ENCODE data around the gene KLF6.
"Not testable (repeated sequence)": the region's sequence is repeated elsewhere in the genome, so short reads cannot be mapped to it uniquely, and the experiment has no call there.

KLF6 gene

DNA sequence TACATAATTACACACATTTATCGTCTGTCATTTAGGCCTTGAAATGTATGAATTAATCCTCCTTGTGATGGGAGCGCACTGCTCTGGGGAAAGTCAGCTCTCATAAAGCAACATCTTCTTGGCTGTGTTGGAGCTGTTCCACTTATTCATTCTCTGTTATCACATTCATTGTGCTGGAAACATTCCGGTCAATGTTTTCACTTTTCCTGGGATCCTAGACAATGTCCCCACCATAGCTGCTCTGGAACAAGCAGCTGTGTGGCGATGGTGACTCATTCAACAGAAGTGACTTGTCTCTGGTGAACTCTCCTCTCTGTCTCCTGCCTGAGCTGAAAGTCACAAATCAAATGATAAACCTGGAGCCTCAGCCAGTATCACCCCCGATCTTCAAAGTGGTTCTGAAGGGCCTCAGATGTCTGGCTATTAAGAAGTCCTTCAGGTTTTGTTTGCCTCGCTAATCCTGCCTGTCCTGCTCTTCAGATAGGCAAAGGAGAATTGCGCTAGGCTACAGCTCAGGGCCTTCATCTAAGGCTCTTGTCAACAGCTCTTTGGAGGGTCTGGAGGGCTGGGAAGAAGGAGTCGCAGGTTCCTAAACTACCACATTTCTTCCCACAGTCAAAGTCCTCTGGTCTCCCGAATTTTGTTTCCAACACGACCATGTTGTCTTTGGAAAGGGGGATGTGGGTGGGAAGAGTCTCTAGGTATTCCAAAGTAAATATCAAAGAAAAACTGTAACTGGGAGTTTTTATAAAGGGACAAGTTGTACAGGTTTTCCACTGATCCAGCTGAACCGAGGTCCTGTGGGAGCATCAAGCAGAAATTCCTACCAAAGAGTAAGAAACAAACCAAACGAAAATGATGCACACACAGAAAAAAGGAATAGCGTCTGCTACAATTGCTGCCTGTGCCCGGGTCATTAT is 29.3 kb downstream of the KLF6 start:
- DNase-seq = no peak

DNA sequence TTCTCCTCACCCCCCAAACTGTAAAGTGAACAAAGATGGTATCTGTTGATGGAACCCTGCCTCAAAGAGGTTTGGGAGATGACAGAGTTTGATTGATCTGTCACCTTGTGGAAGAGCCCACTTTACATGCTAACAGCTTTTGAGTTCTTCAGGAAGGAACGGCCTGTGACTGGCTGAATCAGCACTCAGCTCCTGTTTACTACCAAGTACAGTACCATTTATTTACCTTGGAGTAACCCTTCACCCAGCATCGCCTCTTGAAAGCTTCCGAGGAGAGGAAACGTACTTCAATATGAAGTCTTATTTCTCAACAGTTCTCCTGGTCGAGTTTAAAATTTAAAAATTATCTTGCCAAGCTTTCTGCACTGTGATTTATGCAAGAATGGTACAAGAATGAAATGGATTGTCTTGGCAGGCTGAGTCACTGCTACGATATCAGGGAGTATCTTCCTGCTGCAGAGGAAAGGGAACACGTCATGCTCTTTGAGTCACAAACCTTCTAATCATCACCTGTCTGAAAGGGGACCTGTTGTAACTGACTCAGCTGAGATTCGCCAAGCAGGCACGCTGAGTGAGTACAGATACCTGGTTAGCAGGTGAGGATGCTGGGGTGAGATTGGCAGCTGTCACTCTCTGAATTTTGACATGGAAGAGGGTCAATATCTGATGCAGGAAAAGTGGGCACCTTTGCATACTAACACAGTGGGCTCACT is 30.1 kb downstream of the KLF6 start:
- DNase-seq = no peak

DNA sequence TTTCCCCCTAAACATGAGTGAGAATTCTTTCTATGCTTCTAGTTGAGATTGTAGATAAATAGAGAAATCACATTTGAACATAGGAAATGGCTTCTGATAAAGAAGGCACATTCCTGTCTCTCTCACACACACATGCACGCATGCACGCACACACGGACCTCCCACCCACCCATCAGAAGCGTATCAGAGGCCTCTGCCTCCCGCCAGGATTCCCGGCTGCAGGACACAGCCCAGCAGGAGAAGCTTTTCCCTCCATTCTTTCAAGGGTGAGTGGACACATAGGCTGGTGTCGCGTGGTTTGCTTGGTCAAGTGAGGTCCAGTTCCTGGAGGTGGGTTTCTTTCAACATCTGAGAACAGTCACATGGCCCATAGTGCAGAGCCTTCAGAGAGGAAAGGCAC is 34.2 kb downstream of the KLF6 start:
- no peak for DNase-seq

DNA sequence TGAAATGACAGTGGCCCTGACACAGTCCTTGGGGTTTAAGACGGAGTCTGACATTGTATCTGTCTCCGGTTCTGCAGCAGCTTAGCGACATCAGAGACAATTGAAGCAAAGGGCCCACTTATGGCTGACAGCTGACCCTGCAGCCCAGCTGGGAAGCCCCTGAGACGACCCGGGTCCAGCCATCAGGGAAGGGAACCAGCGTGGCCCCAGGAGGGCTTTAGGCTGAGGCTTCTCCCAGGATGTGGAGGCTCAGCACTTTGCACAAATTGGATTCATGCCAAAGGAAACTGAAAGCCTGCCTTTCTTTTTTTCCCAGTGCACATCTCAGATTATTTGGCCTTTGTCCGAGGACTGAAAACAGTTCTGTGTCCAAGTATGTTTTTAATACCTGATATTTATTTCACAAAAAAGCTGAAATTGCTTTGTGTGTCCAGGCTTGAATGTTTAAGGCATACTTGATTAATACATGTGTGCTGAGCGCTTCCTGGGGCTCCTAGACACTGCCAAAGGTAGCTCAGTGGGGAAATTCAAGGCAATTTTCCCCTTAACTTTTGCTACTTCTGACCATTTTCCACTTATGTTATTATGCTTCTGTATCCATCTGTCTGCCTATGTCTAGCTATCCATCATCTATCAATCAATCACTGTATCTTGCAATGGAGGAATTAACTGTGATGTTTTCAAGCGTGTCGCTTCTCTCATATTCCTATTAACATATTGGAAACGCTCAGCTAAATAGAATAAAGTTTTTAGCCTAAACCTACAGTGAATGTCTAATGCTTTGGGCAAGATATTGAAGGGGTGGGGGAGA is 34.8 kb downstream of the KLF6 start:
- no peak for DNase-seq

DNA sequence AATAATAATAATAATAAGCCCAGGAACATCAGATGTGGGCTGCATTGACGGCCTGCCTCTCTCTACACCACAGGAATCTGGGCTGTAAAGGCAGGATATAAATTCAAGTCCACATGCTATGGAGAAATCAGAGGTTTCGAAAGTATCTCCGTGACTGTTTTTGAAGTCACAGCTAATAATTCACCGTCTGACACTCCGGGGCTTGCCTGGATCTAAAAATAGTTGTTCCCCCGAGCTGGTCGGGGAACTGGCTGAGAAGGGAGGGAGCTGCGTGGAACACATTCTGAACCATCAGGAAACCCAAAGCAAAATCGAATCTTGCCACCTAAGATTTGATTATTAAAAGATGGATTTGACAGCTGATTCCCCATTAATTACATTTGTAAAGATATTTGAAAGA is 35.4 kb downstream of the KLF6 start:
- no peak for DNase-seq

DNA sequence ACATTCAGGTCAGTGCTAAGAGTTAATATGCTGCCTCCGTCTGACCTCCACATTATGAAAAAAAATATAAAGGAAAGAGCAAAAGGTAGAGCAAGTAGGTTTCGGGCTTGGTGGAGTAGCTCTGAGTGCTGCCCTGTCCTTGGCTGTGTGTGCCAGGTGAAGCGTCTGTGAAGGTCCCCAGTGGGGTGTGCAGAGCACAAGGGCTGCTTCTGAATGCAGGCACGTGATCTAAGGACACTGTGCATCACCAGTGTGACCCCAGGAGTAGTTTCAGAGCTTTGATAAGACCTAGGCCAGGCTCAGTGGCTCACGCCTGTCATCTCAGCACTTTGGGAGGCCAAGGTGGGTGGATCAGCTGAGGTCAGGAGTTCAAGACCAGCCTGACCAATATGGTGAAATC is 36.0 kb downstream of the KLF6 start:
- no peak for DNase-seq

DNA sequence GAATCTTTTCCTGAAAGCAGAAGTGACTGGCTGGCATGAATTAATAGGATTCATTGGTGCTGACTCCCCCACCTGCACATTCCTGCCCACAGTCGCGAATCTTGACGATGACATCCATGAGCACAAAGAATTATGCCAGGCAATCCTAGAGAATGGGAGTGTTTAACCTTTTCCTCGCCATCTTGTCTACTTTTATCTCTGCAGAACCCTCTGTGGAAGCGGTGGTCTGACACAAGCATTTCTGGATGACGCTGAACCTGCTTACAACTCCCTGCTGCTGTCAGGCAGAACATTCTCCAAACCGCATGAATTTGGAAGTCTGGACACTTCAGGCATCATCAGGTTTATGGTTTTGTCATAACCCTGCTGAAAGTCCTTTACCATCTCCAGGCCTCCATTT is 36.5 kb downstream of the KLF6 start:
- DNase-seq = no peak

DNA sequence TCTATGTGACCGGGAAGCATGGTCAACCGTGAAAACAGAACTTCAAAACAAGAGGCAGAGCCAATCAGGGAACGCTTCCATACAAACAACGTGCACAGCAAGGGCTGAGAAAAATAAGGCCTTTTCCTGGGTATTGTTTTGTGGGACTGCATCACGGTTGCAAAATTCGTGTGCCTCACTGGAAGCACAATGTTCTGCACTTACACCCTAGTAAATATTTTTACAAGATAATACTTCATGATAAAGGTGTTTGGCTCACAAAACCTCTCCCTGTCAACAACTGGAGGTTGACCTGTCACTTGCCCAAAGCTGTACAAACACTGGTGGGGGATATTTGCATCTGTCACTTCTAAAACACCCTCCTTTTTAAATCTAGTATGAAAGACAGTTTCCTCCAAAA is 37.0 kb downstream of the KLF6 start:
- no peak for DNase-seq

DNA sequence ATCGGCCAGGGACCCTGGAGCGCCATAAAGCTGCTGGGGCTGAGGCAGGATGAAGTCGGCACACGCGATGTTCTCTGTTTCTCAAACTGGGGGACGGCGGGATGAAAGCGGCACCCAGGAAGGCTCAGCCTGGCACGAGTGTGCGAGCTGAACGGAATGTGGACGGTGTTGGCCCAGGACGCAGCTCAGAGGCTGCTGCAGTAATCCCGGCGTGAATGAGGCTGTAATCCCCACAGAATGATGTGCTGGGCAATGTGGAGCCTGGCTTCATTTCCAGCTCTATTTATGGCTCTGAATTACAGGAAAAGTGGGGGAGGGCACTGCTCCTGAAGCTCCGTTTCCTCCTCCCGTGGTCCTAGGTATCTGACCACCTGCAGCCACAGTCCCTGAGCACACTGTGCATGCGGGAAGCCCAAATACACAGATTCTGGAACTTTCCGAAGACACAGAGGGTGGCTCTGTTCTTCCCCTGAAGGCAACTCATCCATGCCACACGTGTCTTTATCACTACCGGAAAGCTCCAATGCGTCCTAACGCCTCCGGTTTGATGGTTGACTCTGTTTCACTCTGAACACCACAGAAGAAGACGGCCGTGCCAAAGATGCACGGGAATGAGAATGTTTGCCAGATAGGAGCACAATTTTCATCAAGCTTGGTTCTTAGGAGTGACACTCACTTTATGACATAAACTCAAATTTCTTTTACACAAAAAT is 37.6 kb downstream of the KLF6 start:
- no peak for DNase-seq

DNA sequence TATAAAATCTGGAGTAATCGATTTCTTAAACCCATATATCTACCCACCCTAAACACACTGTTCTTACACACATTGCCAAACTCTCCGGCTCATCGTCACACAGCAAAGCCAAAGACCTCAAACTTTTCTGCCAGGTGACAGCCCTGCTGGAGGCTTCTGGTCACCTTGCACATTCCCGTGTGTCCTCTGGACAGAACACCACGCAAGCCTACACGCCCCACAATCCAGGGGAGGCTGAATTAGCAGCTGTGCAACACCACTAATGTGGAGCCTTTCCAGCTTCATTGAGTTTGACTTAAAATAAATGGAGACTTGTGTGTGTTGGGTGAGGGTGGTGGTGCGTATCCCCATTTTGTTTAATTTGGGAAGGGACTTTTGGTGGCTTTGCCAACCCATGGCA is 38.4 kb downstream of the KLF6 start:
- no peak for DNase-seq

DNA sequence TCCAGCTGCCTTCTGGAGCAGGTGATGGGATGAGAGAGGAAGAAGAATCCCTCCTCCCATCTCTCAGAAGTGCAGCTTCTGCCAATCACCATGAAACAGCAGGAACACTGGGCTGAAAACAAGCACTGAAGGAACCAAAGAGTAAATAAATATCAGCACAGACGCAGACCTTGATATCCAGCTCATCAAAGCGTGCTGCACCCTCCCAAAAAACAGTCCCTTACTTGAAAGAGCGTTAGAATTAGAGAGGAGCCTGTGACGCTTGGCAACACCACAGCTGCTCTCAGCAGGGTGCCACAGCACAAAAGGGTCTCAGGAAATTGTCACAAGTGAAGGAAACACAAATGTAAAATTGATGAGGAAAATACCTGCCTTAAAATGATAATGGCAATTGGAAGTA is 39.5 kb downstream of the KLF6 start:
- no peak for DNase-seq

DNA sequence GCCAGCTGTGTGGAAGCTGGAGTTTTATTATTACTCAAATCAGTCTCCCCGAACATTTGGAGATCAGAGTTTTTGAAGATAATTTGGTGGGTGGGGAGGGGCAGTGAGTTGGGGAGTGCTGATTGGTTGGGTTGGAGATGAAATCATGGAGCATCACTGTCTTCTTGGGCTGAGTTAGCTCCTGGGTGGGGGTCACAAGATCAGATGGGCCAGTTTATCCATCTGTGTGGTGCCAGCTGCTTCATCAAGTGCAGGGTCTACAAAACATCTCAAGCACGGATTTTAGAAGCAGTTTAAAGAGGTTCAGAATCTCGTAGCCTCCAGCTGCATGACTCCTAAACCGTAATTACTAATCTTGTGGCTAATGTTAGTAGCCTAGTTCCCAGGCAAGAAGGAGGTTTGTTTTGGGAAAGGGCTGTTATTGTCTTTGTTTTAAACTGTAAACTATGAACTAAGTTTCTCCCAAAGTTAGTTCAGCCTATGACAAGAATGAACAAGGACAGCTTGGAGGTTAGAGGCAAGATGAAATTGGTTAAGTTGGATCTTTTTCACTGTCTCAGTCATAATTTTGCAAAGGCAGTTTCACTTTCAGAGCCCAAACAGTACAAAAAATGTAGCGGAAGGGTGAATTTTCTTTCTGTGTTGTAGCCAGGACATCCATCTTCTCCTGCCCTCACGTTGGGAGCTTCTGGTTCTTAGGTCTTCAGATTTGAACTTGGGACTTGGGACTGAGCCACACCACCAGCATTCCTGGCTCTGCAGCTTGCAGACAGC is 43.1 kb downstream of the KLF6 start:
- DNase-seq = no peak

DNA sequence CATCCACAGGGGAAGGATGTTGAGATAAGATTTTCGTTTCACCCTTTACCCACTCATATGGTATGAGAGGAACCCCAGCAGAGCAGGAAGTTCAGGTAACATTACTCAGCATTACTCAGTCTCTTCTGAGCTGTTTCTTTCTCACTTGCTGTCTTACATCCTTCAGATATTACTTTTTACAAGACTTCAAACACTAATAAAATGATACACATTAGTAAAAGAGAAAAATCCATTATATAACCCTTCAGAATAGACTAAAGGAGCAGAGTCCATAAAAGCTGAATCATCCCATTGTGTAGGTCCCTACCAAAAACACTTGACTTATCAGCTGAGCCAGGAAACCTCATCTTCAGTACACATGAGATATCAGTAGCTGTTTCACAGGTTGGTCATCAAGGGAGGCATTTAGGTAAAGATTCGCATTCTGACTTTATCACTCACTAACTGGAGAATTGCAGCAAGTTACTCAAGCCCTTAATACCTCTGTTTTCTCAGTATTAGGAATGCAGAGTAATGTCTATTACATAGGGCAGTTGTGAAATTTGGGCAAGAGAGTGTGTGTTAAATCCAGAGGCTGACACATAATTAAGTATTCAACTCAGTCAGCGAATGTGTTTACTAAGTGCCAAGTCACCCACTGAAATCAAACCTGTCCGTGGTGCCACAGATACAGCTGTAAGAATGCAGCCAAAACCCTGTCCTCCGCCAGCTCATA is 44.7 kb downstream of the KLF6 start:
- no peak for DNase-seq

DNA sequence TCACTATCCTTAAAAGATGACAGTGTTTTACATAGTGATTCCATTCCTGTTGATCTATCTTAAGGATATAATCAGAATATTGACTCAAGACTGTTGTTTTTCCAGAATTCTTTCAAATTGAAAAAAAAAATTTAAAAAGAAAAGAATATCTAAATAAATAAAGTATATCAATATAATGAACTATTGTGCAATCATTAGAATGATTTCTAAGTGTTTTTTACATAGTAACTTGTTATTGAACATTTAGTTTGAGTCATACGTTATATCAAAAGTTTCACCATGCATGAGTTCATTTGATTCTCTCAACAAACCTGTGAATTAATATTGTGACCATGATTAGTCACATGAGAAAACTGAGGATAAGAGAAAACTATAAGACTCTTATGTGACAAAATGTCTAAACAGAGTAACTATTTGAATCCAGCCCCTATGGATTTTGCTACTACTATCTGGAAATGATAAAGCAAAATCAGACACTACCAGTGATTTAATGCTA is 46.1 kb downstream of the KLF6 start:
- no peak for DNase-seq

DNA sequence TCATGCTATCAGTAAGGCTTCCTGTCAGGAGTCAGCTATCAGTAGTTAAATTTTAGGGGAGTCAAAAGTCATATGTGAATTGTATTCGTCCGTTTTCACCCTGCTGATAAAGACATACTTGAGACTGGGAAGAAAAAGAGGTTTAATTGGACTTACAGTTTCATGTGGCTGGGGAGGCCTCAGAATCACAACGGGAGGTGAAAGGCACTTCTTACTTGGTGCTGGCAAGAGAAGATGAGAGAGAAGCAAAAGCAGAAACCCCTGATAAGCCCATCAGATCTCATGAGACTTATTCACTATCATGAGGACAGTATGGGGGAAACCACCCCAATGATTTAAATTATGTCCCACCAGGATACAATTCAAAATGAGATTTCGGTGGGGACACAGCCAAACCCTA is 47.1 kb downstream of the KLF6 start:
- no peak for DNase-seq

DNA sequence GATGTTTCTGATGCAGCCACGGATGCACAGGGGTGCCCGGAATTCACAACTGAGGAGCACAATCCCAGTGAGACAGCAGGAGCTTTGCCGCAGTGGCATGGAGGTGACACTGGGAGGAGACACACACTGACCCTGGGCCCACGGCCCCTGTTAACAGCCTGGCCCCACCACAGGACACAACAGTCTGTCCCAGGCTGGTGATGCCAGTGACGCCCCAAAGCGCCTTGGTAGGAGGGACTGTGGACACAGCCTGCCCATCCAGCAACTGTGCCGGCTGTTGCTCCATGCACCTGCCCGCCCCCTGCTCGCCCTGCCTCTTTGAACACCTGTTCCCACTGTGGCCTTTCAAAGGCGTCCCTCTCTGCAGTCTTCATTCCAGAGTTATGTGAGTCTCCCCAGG is 49.8 kb downstream of the KLF6 start:
- DNase-seq = no peak

DNA sequence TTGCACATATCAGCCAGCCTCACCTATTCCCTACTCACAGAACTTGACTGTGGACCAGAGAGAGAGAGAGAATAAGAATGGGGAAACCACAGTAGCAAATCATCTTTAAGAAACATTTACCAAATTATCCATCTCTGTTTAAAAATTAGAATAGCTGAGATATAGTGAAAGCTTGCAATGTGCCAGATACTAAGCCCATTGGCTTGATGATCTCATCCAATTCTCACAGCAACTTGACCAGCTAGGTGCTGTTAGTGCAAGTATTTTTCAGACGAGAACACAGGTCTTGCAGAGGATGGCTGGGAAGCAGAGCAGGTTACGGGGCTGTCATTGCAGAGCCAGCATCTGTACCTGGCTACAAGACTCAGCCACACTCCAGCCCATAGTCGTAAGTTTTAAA is 50.9 kb downstream of the KLF6 start:
- no peak for DNase-seq

DNA sequence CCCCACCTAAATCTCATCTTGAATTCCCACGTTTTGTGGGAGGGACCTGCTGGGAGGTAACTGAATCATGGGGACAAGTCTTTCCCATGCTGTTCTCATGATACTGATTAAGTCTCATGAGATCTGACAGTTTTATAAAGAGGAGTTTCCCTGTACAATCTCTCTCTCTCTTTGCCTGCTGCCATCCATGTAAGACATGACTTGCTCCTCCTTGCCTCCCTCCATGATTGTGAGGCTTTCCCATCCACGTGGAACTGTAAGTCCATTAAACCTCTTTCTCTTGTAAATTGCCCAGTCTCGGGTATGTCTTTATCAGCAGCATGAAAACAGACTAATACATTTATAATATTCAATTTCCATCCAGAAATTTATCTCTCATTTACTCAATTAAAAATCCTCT is 52.8 kb downstream of the KLF6 start:
- not testable (repeated sequence) for DNase-seq

DNA sequence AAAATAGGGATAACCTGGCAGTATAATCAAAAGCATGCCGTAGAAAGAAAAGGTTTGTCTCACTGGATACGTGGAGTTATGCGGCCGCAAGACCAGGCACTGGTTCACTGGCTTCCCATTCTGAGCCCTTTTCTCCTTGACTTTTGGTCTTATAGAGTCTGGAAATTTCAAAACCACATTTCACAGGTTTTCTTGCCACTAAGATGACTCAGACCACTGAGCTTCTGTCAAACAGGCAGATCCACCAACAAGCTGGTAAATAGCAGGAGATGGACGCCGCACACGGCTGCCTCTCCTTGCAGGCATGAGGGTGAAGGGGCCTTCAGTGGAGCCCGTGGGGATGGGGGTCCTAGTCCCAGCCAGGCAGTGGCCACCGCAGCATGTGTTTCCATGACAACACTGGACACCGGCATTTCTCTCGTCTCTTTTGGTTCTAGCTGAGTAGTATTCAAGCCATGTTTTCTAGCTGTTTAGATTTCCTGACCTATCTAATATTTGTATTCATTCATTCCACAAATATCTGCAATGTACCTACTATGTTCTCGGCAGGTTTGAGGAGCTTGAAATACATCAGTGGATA is 55.5 kb downstream of the KLF6 start:
- no peak for DNase-seq

DNA sequence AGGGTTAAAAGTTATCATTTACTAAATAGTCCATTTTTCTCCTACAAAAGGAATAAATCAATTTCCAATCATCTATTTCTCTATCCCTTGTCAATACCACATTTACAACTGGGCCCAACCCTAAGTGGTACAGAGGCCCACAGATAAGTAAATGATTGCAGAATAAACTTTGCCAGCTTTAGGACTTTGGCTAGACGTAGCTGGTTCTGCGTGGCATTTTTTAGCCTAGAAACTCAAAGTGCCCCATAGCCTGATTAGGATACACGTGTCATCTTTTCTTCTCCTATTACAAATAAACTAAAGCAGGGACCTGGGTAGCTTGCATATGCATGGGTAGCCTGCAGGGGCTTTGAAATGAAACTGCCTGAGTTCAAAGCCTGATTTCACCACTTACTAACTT is 56.4 kb downstream of the KLF6 start:
- DNase-seq = no peak

DNA sequence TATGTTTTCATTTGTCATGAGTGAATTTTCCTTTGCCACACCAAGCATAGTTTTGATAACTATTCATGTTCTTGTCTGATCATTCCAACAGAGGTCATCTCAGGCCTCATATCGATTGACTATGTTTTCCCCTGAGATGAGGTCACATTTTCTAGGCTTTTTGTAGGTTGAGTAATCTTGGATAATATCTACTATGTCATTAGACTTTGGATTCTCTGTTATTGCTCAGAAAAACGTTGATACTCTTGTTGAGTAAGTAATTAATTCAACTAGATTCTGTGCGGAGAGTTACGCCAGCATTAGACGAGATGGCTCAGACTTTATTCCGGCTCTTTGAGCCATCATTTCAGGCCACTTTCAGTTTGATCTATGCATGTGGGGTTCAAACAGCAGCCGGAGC is 57.7 kb downstream of the KLF6 start:
- DNase-seq = no peak

Data from activated naive CD4-positive, alpha-beta T cell treated with anti-CD3 and anti-CD28 coated beads, Interleukin-2, amount 50 U/mL, for 16 hours (primary cell).